H1 (cell line): ENCODE results near the gene AKR1C1. TPM values are rescaled to one million over a fixed set of nuclear protein-coding genes. Genes with fewer than 3 reads are reported as not detected.
"Not testable (repeated sequence)": the region's sequence is repeated elsewhere in the genome, so short reads cannot be mapped to it uniquely, and the experiment has no call there.

Source experiments
- CTCF ChIA-PET: fragments of 300-600 bp; sonication (Branson Sonifier 250); formaldehyde crosslinking; loops from one replicate; lab custom pipeline; 2021; ENCODE audit not compliant: partially characterized antibody; lab: Charles Lee
- POLR2A ChIA-PET: fragments of 300-600 bp; sonication (Branson Sonifier 250); formaldehyde crosslinking; loops from one replicate; lab custom pipeline; 2021; ENCODE audit warnings: inconsistent platforms; ENCODE audit not compliant: partially characterized antibody; lab: Charles Lee
- DNase-seq, 2 experiments: peaks; one replicate each; pipeline versions ENCODE4 v3.0.0 to v3.0.0-alpha.2; 2010 to 2022; ENCODE audit warnings: low spot score in 2 of 2, low read depth in 1 of 2, mixed read lengths in 1 of 2
- FAIRE-seq: peaks from 2 replicates; lab custom pipeline; 2011; peaks lifted over from hg19 to GRCh38; lab: Jason Lieb, UNC
- H2AFZ ChIP-seq: 2 replicates; pipeline ENCODE4 v1.8.1; 2012; ENCODE audit warnings: low read length, inconsistent platforms
- H2AK5ac ChIP-seq: 2 replicates; pipeline ENCODE4 v1.6.1; 2013; ENCODE audit warnings: low read depth, low read length
- H2BK120ac ChIP-seq: replicated peaks from 2 replicates; pipeline ENCODE3; 2013; ENCODE audit warnings: low read depth, low read length, inconsistent platforms
- H2BK12ac ChIP-seq: 2 replicates; pipeline ENCODE4 v1.6.1; 2013; ENCODE audit warnings: low read depth, low read length
- H2BK15ac ChIP-seq: 2 replicates; pipeline ENCODE4 v1.6.1; 2013; ENCODE audit warnings: low read length
- H2BK20ac ChIP-seq: 2 replicates; pipeline ENCODE4 v1.6.1; 2013; ENCODE audit warnings: low read length
- H2BK5ac ChIP-seq: 2 replicates; pipeline ENCODE4 v1.6.1; 2013; ENCODE audit warnings: low read depth, low read length
- H3K14ac ChIP-seq: 2 replicates; pipeline ENCODE4 v1.6.1; 2013; ENCODE audit warnings: inconsistent platforms; ENCODE audit not compliant: insufficient read length
- H3K18ac ChIP-seq: 2 replicates; pipeline ENCODE4 v1.6.1; 2013; ENCODE audit warnings: low read length; ENCODE audit errors: extremely low read depth
- H3K23ac ChIP-seq: 2 replicates; pipeline ENCODE4 v1.6.1; 2013; ENCODE audit warnings: inconsistent platforms; ENCODE audit not compliant: insufficient read length
- H3K23me2 ChIP-seq: 2 replicates; pipeline ENCODE4 v1.6.1; 2013; ENCODE audit warnings: low read depth, low read length
- H3K27ac ChIP-seq: 2 replicates; pipeline ENCODE4 v1.6.1; 2011; ENCODE audit warnings: low read depth, low read length, inconsistent platforms
- H3K27me3 ChIP-seq, 4 experiments: replicated peaks in 1 of 4; 1 replicate in 1 of 4; 2 replicates in 3 of 4; pipeline versions ENCODE4 v1.6.1 to v1.8.1; 2011 to 2013; ENCODE audit warnings: low read length in 3 of 4, mild to moderate bottlenecking in 3 of 4, inconsistent platforms in 2 of 4, mixed read lengths in 2 of 4, moderate library complexity in 1 of 4; ENCODE audit not compliant: control insufficient read depth in 3 of 4, insufficient read depth in 3 of 4; ENCODE audit errors: extremely low read depth in 1 of 4
- H3K36me3 ChIP-seq, 4 experiments: 2 replicates each; pipeline versions ENCODE4 v1.6.1 to v1.8.1; 2011 to 2013; ENCODE audit warnings: mild to moderate bottlenecking in 4 of 4, low read length in 3 of 4, moderate library complexity in 2 of 4, control low read depth in 1 of 4, inconsistent platforms in 1 of 4; ENCODE audit not compliant: insufficient read depth in 4 of 4, control insufficient read depth in 2 of 4
- H3K4ac ChIP-seq: replicated peaks from 2 replicates; pipeline ENCODE3; 2013; ENCODE audit warnings: low read length, low read depth, mixed read lengths, inconsistent platforms; ENCODE audit not compliant: insufficient read length
- H3K4me1 ChIP-seq, 4 experiments: replicated peaks in 1 of 4; 1 replicate in 1 of 4; 2 replicates in 3 of 4; pipeline versions ENCODE4 v1.6.1 to v1.8.1; 2011 to 2013; ENCODE audit warnings: low read length in 3 of 4, inconsistent platforms in 2 of 4, mixed read lengths in 1 of 4; ENCODE audit not compliant: insufficient read depth in 4 of 4, control insufficient read depth in 3 of 4
- H3K4me2 ChIP-seq, 2 experiments: 2 replicates each; pipeline versions ENCODE4 v1.6.1 to v1.8.1; 2011 to 2013; ENCODE audit warnings: low read depth in 2 of 2, low read length in 2 of 2, control low read depth in 1 of 2, inconsistent platforms in 1 of 2, mild to moderate bottlenecking in 1 of 2; ENCODE audit not compliant: insufficient read depth in 1 of 2
- H3K4me3 ChIP-seq, 4 experiments: fragments of 200-600, 300-600 bp in 1 of 4; sonication (generic), shearing (Covaris generic), sonication (Bioruptor Twin) in 1 of 4; 2 replicates each; pipeline versions ENCODE4 v1.5.1 to v1.8.1; 2011 to 2016; ENCODE audit warnings: low read length in 4 of 4, low read depth in 3 of 4, control low read depth in 2 of 4, inconsistent platforms in 2 of 4, mild to moderate bottlenecking in 2 of 4, mixed read lengths in 1 of 4, moderate library complexity in 1 of 4; ENCODE audit not compliant: insufficient read depth in 2 of 4; ENCODE audit errors: extremely low read depth in 1 of 4
- H3K56ac ChIP-seq: replicated peaks from 2 replicates; pipeline ENCODE3; 2013; ENCODE audit warnings: low read depth, mild to moderate bottlenecking, mixed read lengths, low read length, inconsistent platforms; ENCODE audit not compliant: insufficient read length
- H3K79me1 ChIP-seq: 2 replicates; pipeline ENCODE4 v1.6.1; 2013; ENCODE audit warnings: low read depth, low read length, control low read depth
- H3K79me2 ChIP-seq, 2 experiments: 2 replicates each; pipeline versions ENCODE4 v1.6.1 to v1.8.1; 2012 to 2013; ENCODE audit warnings: low read length in 2 of 2, mild to moderate bottlenecking in 2 of 2, inconsistent platforms in 1 of 2; ENCODE audit not compliant: insufficient read depth in 2 of 2, control insufficient read depth in 1 of 2
- H3K9ac ChIP-seq, 4 experiments: replicated peaks in 1 of 4; 1 replicate in 1 of 4; 2 replicates in 3 of 4; pipeline versions ENCODE4 v1.6.1 to v1.8.1; 2011 to 2013; ENCODE audit warnings: low read depth in 3 of 4, low read length in 3 of 4, control low read depth in 2 of 4, mild to moderate bottlenecking in 2 of 4, moderate library complexity in 2 of 4, inconsistent platforms in 1 of 4; ENCODE audit errors: extremely low read depth in 1 of 4
- H3K9me3 ChIP-seq, 2 experiments: 2 replicates each; pipeline versions ENCODE4 v1.6.1 to v1.8.1; 2012 to 2013; ENCODE audit warnings: mild to moderate bottlenecking in 2 of 2, moderate library complexity in 2 of 2, control low read depth in 1 of 2, inconsistent platforms in 1 of 2, low read depth in 1 of 2, low read length in 1 of 2, mixed read lengths in 1 of 2; ENCODE audit not compliant: insufficient read depth in 2 of 2
- H4K20me1 ChIP-seq, 2 experiments: replicated peaks in 1 of 2; 2 replicates each; pipeline versions ENCODE3 to v1.8.1; 2011 to 2013; ENCODE audit warnings: inconsistent platforms in 2 of 2, low read length in 2 of 2, mild to moderate bottlenecking in 1 of 2; ENCODE audit not compliant: insufficient read depth in 2 of 2, control insufficient read depth in 1 of 2
- H4K5ac ChIP-seq: 2 replicates; pipeline ENCODE4 v1.6.1; 2013; ENCODE audit warnings: low read length, low read depth, mixed read lengths, inconsistent platforms; ENCODE audit not compliant: insufficient read length
- H4K8ac ChIP-seq: 2 replicates; pipeline ENCODE4 v1.8.0; 2013; ENCODE audit warnings: mild to moderate bottlenecking, moderate library complexity, low read length, inconsistent platforms; ENCODE audit not compliant: insufficient read depth; ENCODE audit errors: extremely low read depth
- H4K91ac ChIP-seq: replicated peaks from 2 replicates; pipeline ENCODE3; 2013; ENCODE audit warnings: low read length, mixed read lengths, inconsistent platforms; ENCODE audit not compliant: insufficient read length
- WGBS, 2 experiments: shearing (Covaris generic) in 1 of 2; methylation state at CpG; one replicate each; pipeline versions ENCODE4 v1.1.6 to v1.1.7; 2013 to 2015; ENCODE audit warnings: low lambda C conversion rate in 2 of 2, mixed read lengths in 2 of 2, inconsistent platforms in 1 of 2, low coverage in 1 of 2, missing lambda C conversion rate in 1 of 2; ENCODE audit not compliant: insufficient replicate concordance in 2 of 2, insufficient coverage in 1 of 2, insufficient read length in 1 of 2; ENCODE audit errors: extremely low coverage in 1 of 2, missing lambda C conversion rate in 1 of 2; 5-methylcytosine and 5-hydroxymethylcytosine counted together
- polyA plus RNA-seq, 7 experiments: library from polyadenylated mRNA; depleted of rRNA in 3 of 7; stranded (reverse) in 5 of 7; unstranded in 2 of 7; fragments of >200 nt in 5 of 7; fragments of 200-250 nt in 2 of 7; gene quantifications; 1 replicate in 5 of 7; 2 replicates in 1 of 7; 4 replicates in 1 of 7; pipeline versions ENCODE4 v1.2.1 to v1.2.3, GENCODE V29; 2011 to 2013; ENCODE audit warnings: missing spikeins in 2 of 7, mixed read lengths in 2 of 7
- total RNA-seq: library from RNA; stranded (reverse); fragmentation: NEBNext Ultra II Directional; extraction: Animal tissue kit (Norgen Biotek cat#: 25700); gene quantifications from 2 replicates; pipeline ENCODE4 v1.2.1, GENCODE V29; 2021

AKR1C1 gene
- total and polyA plus RNA-seq, 2 of the 8 experiments (the other 6 are each of a cell fraction or from before 2014, with no cell fraction given): 1.4 to 2.1 TPM

- H4K91ac ChIP-seq, H3K56ac ChIP-seq, H3K27ac ChIP-seq, H4K20me1 ChIP-seq, H4K5ac ChIP-seq, H2BK5ac ChIP-seq, DNase-seq, H2BK15ac ChIP-seq, H2BK12ac ChIP-seq, FAIRE-seq, H3K4me3 ChIP-seq, H2AFZ ChIP-seq, H3K9ac ChIP-seq, POLR2A ChIA-PET, H4K8ac ChIP-seq, H3K9me3 ChIP-seq, H3K23ac ChIP-seq, H3K14ac ChIP-seq, H3K36me3 ChIP-seq, H2BK20ac ChIP-seq, H3K23me2 ChIP-seq, H3K4me2 ChIP-seq, H2BK120ac ChIP-seq, H2AK5ac ChIP-seq, H3K79me2 ChIP-seq, H3K4ac ChIP-seq, H3K18ac ChIP-seq, H3K27me3 ChIP-seq, H3K79me1 ChIP-seq, H3K4me1 ChIP-seq: not testable (repeated sequence)
- CTCF ChIA-PET: interaction anchor here (0.6 to 0.9 kb wide), 3 partner anchors 76 to 362 kb away, joined by 3 read pairs; no protein-coding TSS in a partner anchor
- WGBS, 2 experiments: 75% methylated on average over 2 of the region's 3 CpGs; no CpG with 5 or more reads in 1 of the 2 experiments
These were observed 55.6 kb downstream of the AKR1C1 start for GRCh38 chr10:5018671-5019277.
